IPS-NIHi11 (cell line): ENCODE measurements around the gene ATG5.
"Not testable (repeated sequence)": the region's sequence is repeated elsewhere in the genome, so short reads cannot be mapped to it uniquely, and the experiment has no call there.

ENCODE experiments used
- DNase-seq: peaks from one replicate; pipeline ENCODE4 v3.0.0; 2012; ENCODE audit warnings: mixed read lengths, low spot score

The ATG5 gene

DNA sequence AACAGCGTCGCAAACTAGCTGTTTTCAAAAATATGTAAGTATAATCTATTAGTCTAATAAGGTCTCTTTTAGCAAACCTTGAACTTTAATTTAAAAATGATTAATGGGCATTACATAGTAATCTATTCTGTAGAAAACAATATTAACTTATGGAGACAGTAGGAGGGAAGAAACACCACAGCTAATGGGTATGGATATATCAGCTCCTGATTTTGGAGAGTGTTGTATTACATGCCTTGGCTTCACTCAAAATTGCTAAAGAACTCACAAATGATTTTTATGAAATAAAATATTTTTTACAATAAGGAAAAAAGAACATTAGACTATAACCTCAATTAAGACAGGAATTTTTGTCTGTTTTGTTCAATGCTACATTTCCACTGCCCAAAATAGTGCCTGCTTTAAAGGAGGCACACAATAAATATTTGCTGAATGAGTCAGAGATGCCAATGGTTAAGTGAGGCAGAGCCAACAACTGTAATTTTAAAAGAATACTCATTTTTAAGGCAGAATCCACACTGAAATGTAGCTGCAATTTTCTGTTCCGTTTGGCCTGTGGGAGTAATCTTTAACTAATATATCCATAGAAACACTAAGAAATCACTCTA, 15.7 kb downstream of the ATG5 start:
- DNase-seq: no peak

DNA sequence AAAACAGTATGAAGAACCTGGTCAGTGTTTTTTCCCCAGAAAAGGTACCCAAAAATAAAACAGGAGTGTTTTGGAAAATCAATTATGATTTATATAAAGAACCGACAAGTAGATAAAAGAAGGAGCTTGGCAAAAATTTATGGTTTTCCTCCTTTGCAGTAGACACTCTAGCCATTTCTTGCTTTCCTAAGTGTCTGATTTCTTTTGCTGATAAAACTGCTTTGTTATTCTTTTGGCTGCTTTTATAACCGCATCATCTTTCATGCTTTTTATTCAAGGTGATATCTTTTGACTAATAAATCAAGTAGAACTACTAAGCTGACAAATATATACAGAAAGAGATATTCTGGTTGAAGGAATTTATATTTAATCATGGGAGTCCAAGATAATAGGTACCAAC, 16.6 kb downstream of the ATG5 start:
- DNase-seq: no peak

DNA sequence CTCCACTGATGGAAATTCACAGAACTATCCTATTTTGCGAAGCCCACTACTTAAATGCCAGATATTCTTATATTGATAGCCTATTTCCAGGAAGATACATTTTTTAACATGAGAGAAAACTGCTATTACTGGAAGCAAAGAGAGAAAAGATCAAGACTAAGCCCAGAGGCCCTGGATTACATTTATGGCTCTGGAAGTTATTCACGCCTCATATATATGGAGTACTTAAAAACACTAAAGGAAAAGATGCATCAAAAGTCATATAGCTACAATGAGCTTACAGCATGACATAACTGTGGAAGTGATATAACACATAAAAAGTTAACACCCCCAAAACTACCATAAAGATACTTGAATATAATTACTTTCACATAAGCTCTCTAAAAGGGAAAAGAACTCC, 19.8 kb downstream of the ATG5 start:
- DNase-seq: no peak

DNA sequence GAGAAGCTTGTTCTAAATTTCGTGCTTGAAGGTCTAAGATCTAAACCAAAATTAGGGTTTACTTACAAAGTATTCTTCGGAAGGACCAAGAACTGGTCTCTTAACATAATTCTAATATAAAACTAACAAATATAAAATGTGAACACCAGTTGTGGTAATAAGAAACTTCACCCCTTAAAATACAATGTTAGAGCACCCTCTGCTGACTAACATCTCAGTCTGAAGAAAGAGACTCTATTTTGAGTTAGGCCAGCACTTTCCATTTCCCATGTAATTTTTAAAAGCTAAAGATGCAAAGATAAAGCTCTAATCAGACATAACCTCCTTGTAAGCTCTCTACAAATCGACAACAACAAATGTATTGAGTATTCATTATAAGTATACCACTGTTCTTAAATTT, 24.6 kb downstream of the ATG5 start:
- DNase-seq: no peak

DNA sequence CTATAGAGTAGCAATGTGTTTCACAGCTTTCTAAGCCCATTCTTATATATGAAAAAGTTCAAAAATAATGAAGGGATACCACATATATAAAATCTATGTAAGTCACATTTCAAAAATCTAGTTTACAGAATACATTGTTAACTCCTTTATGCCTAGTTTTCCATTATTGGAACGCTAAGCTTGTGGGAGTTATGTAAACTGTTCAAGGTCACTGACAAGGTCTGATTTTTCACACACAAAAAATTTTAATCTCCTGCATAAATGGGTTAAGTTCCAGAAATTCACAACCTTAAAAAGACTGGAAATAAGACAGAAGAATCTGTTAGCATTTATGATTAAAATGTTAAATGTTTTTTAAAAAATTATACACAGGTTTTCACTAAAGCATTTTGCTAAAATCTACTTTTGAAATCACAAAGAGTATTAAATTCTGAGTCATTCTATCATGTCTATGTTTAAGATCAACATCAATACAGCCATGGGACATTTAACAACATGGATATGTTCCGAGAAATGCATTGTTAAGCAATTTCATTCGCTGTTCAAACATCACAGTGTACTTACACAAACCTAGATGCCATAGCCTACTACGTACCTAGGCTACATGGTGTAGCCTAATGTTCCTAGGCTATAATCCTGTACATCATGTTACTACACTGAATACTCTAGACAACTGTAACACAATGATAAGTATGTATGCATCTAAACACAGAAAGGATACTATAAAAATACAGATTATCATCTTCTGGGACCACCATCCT, 25.4 kb downstream of the ATG5 start:
- DNase-seq: no peak

DNA sequence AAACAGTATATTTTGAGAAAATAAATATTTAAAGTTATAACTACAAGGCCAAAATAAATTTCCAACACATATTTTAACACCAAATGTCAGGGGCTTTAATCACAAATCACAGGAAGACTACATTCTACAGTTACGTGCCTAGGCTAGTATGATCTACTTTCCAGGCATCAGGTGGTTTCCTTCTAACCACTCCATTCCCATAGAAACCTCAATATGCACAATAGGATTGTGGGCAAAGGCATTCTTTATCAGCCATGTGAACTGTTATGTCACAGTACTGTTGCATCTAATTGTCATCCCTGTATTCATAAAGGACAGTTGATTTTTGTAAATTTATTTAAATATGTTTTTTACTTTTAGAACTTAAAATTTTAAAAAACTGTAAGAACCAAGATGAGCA, 32.4 kb downstream of the ATG5 start:
- no peak for DNase-seq

DNA sequence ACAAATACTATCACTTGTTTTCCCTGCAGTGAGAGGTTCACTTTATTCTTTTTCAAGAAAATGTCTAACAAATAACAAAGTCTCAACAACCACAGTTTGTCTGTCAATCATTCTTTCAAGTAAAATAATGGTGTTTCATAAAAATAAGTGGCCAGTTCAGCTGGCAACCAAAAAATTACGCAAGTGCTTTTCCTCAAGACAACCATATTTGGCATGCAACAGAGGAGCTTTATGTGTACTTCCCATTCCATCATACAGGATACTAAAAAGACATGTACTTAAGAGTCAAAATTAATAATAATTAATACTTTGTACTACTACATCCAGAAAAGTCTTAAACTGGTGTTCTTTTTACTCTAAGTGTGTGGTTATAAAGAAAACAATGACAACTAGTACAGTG, 34.6 kb downstream of the ATG5 start:
- DNase-seq: no peak

DNA sequence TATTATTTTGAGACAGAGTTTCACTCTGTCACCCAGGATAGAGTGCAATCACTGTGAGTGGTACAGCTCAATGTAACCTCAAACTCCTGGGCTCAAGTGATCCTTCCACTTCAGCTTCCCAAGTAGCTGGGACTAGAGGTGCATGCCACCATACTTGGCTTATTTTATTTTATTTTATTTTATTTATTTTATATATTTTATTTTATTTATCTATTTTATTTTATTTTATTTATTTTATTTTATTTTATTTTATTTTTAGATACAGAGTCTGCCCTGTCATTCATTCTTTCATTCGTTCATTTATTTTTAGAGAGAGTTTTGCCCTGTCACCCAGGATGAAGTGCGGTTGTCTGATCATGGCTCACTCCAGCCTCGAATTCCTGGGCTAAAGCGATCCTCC, 35.5 kb downstream of the ATG5 start:
- DNase-seq: no peak

DNA sequence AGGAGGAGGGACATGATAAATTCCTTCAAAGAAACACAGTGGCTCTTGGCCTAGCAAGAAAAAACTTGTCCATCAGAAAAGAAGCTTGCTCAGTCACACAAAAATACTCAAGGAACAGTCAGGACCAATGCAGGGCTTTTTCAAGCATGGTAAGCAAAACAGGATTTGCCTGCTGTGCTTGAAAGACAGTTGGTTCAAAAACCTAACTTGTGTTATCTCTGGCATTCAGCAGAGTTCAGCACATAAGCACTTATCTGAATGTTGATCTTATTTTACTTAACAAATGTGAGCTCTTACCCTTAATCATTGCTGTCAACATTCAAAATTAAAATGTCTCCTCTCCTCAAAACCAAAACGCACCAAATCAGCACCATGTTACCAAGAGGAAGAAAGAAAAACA, 38.3 kb downstream of the ATG5 start:
- DNase-seq: no peak

DNA sequence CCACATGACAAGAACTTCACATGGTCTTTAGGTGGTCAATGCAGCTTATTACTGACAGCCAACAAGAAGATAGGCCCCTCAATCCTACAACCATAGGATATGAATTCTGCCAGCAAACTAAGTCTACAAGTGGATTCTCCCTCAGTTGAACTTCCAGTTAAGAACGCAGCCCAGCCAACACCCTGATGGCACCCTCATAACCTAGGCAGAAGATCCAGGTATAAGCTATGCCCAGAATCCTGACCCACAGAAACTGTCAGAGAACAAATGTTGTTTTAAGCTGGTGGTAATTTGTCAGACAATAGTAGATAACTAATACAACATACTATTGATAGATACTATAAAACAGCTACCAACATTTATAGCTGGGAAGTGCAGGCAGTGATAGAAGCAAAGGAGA, 38.8 kb downstream of the ATG5 start:
- no peak for DNase-seq

DNA sequence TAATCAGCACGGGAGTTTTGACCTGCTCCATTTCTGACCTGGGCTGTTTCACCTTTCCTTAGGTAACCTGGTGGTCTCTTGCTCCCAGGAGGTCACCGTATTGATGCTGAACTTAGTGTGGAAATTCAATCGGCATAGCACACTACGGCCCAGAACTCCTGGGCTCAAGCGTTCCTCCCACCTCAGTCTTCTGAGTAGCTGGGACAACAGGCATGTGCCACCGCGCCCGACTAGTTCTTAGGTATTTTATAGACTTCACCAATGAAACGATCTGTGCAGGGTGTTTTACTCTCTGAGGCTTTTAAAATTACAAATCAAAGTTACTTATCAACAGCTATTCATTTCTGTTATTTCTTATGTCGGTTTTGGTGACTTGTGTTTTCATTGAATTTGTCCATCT, 42.1 kb downstream of the ATG5 start:
- DNase-seq: no peak

DNA sequence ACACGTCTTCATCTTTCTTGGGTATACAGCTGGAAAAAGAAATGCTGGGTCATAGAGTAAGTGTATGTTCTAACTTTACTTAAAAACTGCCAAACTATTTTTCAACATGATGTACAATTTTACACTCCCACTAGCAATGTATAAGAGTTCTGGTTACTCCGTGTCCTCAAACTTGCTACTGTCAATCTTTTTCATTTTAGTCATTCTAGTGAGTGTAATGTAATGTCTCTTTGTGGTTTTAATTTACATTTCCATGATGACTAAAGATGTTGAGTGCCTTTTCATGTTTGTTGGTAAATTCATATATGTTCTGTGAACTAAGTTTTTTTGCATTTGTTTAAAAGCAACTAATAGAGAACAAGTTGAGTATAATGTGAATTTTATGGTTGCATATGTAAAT, 43.9 kb downstream of the ATG5 start:
- DNase-seq: no peak

DNA sequence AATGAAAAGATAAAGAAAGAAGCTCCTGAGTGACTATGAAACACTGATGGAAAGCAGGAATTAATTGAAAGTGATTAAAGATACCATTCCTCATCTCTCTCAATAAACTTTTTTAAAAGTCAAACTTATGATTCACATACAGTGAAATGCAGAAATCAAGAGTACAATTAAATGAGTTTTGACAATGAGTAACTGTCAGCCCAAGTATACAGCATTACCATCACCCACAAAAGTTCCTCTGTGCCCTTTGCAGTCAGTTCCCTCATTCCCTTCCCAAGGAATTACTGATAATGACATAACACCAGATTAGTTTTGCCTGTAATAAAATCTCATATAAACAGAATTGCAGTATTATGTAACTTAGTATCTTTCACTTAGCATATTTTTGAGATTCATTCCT, 44.5 kb downstream of the ATG5 start:
- DNase-seq: no peak

DNA sequence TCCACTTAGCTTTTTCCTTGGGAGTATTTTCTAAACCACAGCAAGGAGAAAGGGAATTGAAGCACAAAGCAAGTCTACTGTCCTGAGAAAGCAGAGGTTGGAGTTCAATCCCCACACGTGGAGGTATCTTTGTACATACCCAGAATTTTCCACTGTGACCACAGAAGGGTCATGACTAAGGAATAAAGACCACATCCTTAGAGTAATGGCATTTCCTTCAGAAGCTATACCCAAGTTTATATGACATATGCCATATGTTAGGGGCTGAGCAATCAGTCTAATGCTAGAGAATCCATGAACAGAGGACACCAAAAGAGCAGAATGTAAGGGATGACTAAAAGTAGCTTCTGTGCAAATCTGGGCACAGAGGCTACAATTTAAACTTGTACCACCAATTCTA, 46.4 kb downstream of the ATG5 start:
- DNase-seq: no peak

DNA sequence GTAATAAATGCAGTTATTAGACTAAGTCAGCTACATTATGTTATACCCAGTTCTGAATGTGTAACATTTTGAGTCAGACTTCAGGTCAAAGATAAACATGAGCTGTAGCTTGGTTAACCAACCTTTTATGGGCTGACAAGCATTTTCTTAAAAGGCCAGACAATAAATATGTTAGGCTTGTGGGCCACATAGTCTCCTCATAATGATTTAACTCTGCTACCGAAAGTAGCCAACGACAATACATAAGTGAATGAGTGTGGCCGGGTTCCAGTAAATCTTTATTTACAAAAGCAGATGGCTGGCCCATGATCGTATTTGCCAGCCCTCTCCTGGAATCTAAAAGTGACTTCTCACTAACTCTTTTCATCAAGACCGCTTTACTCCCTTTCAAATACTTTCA, 49.9 kb downstream of the ATG5 start:
- DNase-seq: no peak

DNA sequence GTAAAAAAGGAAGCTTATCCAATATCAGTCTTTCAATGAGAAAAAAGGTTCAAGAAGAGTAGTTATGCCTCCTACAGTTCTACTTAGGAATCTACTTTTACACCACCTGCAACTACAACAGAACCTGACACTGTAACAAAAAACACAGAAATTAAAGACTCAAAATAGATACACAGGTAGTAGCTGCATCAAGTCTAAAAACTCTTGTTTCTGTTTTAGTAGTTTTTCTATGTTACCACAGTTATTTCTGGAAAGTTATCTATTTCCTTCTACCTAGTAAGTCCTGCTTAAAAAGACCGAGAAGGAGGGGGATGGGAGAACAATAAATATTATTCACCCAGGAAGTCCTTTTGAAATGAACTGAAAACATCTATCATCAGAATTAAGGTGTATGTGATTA, 52.5 kb downstream of the ATG5 start:
- no peak for DNase-seq

DNA sequence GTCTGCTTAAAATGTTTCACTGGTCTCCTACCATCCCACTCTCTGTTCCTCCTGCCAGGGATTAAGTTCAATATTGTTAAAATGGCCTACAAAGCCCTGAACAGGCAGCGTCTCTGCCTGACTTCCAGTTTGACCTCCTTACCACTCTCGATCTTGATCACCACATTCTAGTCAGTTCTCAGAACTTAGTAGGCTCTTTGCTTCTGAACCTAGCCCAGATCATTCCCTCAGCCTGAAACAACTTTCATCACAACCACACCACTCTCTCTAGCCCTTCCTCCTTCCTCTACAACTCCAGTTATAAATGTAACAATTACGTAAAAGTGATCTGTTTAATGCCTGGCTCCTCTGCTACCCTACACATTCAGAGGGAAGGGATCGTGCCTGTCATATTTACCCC, 53.3 kb downstream of the ATG5 start:
- DNase-seq: no peak

DNA sequence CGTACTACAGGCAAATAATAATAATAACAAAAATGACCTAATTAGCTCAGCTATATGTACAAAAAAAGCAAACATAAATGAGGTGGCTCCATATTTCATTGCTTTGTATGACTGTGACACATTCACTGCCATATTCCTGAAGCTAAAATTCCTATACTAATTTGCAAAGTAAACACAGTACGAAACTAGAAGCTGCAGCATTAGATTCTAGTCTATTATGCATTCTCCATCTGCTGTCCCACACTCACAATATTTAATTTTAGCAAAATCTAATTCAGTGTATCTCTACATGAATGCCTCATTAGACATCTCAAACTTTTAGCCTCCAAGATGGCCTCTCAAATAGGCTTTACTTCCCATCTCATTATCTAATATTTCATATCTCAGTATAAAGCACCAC, 55.1 kb downstream of the ATG5 start:
- DNase-seq: no peak

DNA sequence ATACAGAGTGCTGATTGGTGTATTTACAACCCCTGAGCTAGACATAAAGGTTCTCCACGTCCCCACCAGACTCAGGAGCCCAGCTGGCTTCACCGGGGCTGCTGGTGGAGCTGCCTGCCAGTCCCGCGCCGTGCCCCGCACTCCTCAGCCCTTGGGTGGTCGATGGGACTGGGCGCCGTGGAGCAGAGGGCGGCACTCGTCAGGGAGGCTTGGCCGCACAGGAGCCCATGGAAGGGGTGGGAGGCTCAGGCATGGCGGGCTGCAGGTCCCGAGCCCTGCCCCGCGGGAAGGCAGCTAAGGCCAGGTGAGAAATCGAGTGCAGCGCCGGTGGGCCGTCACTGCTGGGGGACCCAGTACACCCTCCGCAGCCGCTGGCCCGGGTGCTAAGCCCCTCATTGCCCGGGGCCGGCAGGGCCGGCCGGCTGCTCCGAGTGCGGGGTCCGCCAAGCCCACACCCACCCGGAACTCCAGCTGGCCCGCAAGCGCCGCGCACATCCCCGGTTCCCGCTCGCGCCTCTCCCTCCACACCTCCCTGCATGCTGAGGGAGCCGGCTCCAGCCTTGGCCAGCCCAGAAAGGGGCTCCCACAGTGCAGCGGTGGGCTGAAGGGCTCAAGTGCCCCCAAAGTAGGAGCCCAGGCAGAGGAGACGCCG, 56.2 kb downstream of the ATG5 start:
- DNase-seq: not testable (repeated sequence)

DNA sequence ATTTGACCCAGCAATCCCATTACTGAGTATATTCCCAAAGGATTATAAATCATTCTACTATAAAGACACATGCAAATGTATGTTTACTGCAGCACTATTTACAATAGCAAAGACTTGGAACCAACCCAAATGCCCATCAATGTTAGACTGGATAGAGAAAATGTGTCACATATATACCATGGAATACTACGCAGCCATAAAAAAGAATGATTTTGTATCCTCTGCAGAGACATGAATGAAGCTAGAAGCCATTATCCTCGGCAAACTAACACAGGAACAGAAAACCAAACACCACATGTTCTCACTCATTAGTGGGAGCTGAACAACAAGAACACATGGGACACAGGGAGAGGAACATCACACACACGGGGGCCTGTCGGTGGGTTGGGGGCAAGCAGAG, 57.1 kb downstream of the ATG5 start:
- not testable (repeated sequence) for DNase-seq

DNA sequence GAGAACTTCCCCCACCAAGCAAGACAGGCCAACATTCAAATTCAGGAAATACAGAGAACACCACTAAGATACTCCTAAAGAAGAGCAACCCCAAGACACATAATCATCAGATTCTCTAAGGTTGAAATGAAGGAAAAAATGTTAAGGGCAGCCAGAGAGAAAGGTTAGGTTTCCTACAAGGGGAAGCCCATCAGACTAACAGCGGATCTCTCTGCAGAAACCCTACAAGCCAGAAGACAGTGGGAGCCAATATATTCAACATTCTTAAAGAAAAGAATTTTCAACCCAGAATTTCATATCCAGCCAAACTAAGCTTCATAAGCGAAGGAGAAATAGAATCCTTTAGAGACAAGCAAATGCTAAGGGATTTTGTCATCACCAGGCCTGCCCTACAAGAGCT, 61.1 kb downstream of the ATG5 start:
- not testable (repeated sequence) for DNase-seq

DNA sequence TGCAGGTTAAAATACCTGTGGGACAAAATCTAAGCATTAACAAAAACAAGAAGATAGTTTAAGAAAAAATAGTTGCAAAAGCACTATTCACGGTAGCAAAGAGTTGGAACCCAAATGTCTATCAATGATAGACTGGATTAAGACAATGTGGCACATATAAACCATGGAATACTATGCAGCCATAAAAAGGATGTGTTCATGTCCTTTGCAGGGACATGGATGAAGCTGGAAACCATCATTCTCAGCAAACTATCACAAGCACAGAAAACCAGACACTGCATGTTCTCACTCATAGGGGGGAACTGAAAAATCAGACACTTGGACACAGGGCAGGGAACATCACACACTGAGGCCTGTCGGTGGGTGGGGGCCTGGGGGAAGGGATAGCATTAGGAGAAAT, 65.8 kb downstream of the ATG5 start:
- DNase-seq: not testable (repeated sequence)

DNA sequence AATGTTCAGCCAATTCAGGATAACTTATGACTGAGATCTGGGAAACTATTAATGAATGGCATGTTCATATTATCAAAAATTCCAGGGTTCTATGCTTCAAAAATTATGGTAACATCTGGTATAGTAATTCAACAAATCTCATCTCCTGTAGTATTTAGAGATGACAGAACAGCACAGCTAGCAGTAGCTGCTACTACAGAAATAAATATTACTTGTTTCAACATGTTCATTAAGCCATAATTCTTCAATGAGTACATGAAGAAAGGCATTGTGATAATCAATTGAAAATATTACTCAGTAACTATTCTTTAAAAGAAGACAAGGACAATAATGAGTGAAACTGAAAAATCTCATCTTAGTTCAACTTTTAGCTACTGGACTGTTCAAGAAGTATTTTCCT, 66.8 kb downstream of the ATG5 start:
- no peak for DNase-seq

DNA sequence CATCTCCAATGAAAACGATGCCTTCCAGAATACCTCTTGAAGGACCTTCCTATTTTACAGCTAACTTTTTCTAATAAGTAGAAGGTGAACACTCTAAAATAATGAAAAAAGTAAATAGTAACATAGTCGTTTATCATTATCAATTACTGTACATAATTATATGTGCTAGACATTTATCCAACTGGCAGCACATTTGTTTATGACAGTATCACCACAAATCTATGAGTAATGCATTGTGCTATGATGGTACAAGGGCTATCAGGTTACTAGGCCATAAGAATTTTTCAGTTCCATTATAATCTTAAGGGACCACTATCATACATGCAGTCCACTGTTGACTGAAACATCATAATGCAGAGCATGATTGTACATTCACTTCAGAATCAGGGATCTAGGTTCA, 68.4 kb downstream of the ATG5 start:
- DNase-seq: no peak
